ENCODE results near the gene PKN1.

- TF ChIP-seq EZH2 (IDR thresholded peaks at IDR 0.05; ENCODE audit: low read depth, unreplicated experiment) (no peak), CTCF (conservative IDR thresholded peaks at IDR 0.05; ENCODE audit: low read depth in 2 of 2) (no peak), POLR2AphosphoS5 (IDR thresholded peaks at IDR 0.05; ENCODE audit: low read depth) (no peak), ZNF114 (CRISPR knock-in tag; IDR thresholded peaks at IDR 0.05) (no peak), EZH2phosphoT487 (IDR thresholded peaks at IDR 0.05; ENCODE audit: unreplicated experiment) (no peak), NANOG (IDR thresholded peaks at IDR 0.05; ENCODE audit: borderline replicate concordance) (no peak)
Observed at GRCh38 chr19:14467391-14467790, 34.3 kb downstream of the PKN1 start.
